Stimulated activated CD4-positive, alpha-beta T cell treated with anti-CD3 and anti-CD28 coated beads, Interleukin-1b, Interleukin-23, amount 100 ng/mL, for 48 hours (primary cell): ENCODE measurements around the gene ARMC5.

Experiments used
- DNase-seq: peaks from one replicate; pipeline ENCODE4 v3.0.0-alpha.2; 2020

ARMC5 gene

DNA sequence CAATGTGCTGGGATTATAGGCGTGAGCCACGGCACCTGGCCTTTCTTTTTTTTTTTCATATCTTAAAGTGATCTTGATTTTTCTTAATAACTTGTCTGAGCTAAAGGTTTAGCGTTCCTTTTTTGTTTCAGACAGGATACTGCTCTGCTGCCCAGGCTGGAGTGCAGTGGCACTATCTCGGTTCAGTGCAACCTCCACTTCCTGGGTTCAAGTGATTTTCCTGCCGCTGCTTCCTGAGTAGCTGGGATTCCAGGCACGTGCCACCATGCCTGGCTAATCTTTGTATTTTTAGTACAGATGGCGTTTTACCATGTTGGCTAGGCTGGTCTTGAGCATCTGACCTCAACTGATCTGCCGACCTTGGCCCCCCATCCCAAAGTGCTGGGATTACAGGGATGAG lies 44.9 kb downstream of the ARMC5 start:
- no peak for DNase-seq

DNA sequence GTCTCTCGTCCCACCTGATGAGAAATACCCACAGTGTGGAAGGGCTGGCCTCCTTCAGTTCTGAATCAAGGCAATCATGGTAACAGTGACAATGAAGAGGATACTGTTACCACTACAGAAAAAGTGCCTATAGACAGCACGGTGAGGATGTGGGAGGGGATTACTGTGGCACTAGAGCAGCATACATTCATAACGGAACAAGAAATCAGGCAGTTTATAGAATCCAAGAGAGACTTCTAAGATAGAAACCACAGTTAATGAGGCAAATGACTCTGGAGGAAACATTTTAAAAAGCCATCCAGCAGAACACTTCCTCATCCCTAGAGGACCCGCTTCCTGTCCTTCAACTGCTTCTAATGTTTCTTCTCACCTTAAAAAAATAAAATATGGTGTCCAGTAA lies 46.2 kb downstream of the ARMC5 start:
- peak; percentile 50 for DNase-seq

DNA sequence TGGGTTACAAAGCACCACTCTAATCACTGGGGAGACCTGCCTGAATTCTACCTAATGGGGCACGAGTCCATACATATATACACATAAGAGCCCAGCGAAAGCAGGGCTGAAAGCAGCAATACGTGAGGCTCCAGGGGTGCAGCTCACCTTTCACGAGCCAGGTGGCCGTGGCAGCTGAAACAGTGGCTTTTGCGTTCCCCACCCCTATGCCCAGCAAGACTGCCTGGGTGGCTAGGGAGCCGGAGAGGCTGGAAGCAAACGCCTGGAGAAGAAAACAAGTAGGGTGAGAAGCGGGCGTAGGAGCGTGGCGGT lies 48.3 kb downstream of the ARMC5 start:
- no peak for DNase-seq

DNA sequence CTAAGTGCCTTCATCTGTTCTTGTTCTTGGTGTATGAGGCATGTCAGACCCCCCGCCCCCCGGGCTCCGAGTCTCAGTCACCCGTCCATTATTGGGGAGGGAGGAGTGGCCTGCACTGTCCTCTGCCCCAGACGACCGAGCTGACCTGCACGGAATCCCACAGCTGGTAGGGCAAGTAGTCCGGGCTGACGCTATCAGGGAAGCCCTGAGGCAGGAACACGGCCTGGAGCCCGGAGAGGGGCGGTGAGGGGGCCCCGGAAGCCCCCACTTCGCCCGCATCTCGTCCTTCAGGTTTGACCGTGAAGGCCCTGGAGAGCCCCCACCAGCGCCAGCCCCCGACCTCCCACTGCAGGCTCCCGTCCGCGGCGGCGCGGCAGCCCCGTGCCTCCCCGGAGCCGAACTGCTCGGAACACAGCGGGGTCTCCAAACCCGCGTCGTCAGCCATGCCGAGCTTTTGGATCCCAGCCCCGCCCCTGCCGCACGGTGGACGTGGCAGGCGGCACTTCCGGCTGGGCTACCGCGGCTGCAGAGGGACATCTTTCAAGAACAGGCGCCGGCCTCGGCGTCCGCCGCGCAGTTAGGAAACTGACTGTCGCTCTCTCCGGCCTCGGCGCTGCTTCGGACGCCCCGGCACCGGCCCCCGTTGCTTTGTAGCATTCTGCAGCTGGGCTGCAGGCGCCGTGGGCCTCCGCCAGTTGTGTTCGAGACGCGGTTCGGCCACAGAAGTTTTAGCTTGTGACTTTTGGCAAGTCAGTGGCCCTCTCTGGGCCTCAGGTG lies 48.8 kb downstream of the ARMC5 start, which contains the start of gene RUSF1:
TSS of gene RUSF1 (minus strand) at position 463 of the 777 bp plus-strand sequence. CDS start at position 445, 18 bp downstream.
- peak; percentile 86 for DNase-seq

DNA sequence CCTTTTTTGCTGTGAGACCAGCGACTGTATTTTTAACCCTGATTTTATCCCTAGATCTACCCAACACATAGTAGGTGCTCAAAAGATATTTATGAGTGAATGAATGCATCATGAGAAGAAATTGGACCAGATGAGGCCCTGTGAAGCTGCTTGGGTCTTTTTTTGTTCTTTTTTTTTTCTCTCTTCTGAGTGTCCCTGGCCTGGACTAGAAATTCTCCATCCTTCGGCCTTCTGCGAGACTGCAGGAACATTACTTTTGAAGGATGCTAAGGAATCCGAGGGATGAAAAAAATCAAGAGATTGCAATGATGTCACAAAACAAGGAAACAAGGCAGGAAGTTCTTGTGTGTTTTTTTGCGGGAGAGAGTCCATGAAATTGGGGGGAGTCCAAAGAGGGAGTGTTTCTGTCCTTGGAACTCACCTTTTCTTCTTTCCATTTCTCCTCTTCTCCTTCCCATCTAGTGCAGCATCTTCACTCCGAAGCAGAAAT lies 49.5 kb downstream of the ARMC5 start:
- no peak for DNase-seq

DNA sequence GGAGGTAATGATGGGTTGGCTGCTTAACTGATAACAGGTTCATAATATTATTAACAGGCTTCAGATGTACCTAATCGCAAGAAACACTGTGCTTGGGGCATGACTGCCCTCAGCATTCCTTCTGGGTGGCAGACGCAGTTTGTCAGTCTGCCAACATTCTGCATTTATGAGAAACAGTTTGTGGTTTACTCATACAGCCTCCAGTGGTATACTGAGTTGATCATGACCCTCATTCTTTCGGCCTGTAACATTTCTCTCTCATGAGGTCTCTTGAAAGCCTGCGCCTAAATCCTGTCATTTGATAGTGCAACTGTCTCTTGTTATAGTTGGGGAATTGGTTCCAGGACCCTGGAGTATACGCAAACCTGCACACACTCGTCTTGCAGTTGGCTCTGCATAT lies 53.8 kb downstream of the ARMC5 start:
- no peak for DNase-seq

DNA sequence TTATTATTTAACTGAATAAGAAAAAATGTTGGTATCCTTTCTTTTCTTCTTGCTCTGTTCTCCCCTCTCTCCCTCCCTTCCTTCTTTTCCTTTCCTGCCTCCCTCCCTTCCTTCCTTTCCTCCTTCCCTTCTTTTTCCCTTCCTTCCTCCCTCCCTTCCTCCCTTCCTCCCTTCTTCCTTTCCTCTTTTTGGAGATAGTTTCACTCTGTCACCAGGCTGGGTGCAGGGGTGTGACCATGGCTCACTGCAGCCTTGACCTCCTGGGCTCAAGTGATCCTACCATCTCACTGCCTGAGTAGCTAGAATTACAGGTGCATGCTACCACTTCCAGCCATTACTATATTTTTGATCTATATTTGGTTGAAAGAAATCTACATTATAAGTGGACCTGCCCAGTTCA lies 54.6 kb downstream of the ARMC5 start:
- DNase-seq: no peak
